Fibroblast of the aortic adventitia (primary cell): Measurements from ENCODE around the gene HYPK. TPM values are rescaled to one million over a fixed set of nuclear protein-coding genes. Genes with fewer than 3 reads are reported as not detected.
"Not testable (repeated sequence)": the region's sequence is repeated elsewhere in the genome, so short reads cannot be mapped to it uniquely, and the experiment has no call there.

Source experiments
- DNase-seq: peaks from one replicate; pipeline ENCODE4 v3.0.0-alpha.2; 2010; ENCODE audit warnings: low read depth
- H3K4me3 ChIP-seq: 2 replicates; pipeline ENCODE4 v1.5.1; 2011; ENCODE audit warnings: low read depth, mild to moderate bottlenecking, control low read depth, low read length, moderate library complexity
- CTCF ChIP-seq: IDR thresholded peaks from 2 replicates; pipeline ENCODE4 v1.5.1; 2011; ENCODE audit warnings: mild to moderate bottlenecking, low read length, control low read depth, inconsistent platforms; ENCODE audit not compliant: insufficient read depth
- total RNA-seq: library from RNA; depleted of rRNA; stranded (reverse); fragments of >200 nt; gene quantifications from 2 replicates; pipeline ENCODE4 v1.2.3, GENCODE V29; 2012; ENCODE audit warnings: low replicate concordance

Gene HYPK
- total RNA-seq, 1 donor, result 16.4 TPM

GRCh38 chr15:43795197-43795596, 5.2 kb upstream of the HYPK start:
- no peak for DNase-seq
- no peak overlapping the region for H3K4me3 ChIP-seq
- TF ChIP-seq CTCF, result no peak

DNA sequence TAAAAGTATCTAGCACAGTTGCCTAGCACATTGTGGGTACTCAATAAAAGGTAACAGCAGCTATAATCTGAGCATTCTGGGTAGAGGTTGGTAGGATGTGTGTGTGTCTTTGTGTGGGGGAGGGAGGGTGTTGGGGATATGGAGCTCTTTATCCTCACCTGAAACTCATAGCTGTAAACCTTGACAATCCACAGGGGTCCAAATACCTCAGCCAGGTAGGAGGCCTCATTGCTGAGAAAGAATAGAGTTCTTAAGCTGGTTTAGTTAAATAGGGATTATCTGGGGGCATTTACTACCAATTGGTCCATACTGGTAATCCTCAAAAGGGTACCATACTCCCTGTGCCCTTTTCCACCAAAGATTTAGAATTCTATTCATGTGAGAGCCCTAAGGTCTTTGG, 4.4 kb upstream of the HYPK start:
- H3K4me3 ChIP-seq, result no peak overlapping the region
- no peak for DNase-seq
- TF ChIP-seq CTCF, result no peak

DNA sequence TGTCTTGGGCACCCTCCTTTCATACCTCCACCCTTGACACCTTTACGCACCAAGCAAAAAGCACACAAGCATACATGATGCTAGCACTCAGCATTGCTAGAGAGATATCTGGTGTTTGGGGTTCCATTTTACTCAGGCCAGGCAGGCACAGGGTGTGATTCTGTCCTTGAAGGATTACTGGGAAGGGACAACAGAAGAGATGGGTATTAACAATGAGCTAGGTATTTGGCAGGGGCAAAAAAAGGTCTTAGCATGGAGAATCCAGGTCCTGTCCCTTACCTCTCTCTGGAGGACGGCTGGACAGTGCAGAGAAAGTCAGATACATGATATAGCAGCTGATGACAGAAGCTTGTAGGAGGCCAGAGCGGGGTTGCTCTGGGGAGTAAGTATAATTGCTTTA, 3.8 kb upstream of the HYPK start:
- TF ChIP-seq CTCF, result no peak
- H3K4me3 ChIP-seq, result no peak overlapping the region
- no peak for DNase-seq

DNA sequence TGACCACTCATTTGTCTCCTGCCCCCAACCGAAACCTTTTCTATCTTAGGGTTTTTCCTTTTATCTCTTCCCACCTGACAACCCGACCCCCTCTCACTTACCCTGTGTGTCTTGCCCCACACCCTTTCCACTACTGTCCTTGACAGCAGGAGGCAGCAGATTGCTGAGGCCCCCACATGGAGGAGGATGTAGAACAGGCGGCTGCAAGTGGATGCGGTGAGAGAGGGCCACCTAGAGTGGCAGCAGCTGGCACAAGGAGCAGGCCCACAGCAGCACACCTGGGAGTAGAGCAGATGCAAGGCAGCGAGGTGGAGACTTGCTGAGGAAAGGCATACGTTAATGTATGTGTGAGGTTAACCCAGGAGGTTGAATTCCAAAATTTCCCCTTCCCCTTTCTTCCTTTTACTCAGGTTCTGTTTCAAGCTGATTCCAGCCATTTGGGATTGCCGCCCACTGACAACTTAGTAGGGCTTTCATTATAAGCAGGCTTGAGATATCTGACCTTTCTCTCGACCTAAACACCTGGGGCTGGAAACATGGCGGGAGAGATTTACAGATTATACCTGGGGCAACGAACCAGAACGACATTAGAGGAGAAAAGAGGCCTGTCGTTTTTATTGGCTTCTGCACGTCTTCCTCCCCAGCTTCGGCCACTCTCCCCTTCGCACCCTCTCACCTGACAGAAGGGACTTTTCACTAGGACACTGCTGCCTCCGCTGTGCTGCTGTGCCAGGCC, 1.0 kb upstream of the HYPK start:
- no peak for DNase-seq

DNA sequence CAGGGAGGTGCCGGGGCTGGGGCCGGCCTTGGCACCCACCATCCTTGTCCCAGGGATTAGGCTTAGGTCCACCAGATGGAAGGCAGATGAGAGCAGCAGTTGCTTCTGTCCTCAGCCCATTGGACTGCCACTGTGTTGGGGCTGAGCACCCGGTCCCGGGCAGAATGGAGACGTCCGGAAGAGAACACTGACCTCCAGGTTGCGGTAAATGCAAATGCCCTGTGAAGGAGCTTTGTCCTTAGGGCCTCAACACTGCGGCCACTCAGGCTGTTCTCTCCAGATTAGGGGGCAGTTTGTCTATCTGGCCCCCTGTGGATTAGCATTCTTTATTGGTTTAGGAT, 484 bp upstream of the HYPK start, which contains the start of gene SERINC4:
Gene SERINC4, minus strand, starts transcription at position 276 of the 341 bp plus-strand sequence. Its CDS starts 234 bp downstream, at position 42.
- DNase-seq, result no peak
- peak within 1 kb of the TSS; percentile 99 for H3K4me3 ChIP-seq
- TF ChIP-seq CTCF, result no peak

More for the DNA sequence above, 1.0 kb upstream of the HYPK start:
- H3K4me3 ChIP-seq, result no peak overlapping the region
- no peak for TF ChIP-seq CTCF

GRCh38 chr15:43802676-43803075, 2.3 kb downstream of the HYPK start:
- H3K4me3 ChIP-seq, DNase-seq: not testable (repeated sequence)

- no peak overlapping the region for H3K4me3 ChIP-seq
- DNase-seq, result no peak
- TF ChIP-seq CTCF, result no peak
Measured at GRCh38 chr15:43808435-43808950, 8.1 kb downstream of the HYPK start.
